Measurements from ENCODE around the gene SLC44A5. TPM values are rescaled to one million over a fixed set of nuclear protein-coding genes. Genes with fewer than 3 reads are reported as not detected.
"Not testable (repeated sequence)": the region's sequence is repeated elsewhere in the genome, so short reads cannot be mapped to it uniquely, and the experiment has no call there.

The SLC44A5 gene
- total RNA-seq, 3 donors from 2014 or later, result 0.16 to 3.6 (median 3.5) TPM

GRCh38 chr1:75423616-75424015, 187.3 kb downstream of the SLC44A5 start:
- no peaks in the 10 kb centered on the region for H3K4me1 ChIP-seq
- no peaks in the 10 kb centered on the region for H3K27me3 ChIP-seq
- H3K4me3 ChIP-seq, result no peak overlapping the region
- H3K27ac ChIP-seq, result no peak overlapping the region
- no peaks in the 10 kb centered on the region for H3K36me3 ChIP-seq
- intact Hi-C loops (cut with DNase I; ENCODE audit: low total_unique reads), result no loop called here
- TF ChIP-seq POLR2AphosphoS5 (IDR thresholded peaks at IDR 0.05) (no peak), CTCF (IDR thresholded peaks at IDR 0.05) (no peak), POLR2A (IDR thresholded peaks at IDR 0.05) (no peak)
- no peaks in the 10 kb centered on the region for H3K9me3 ChIP-seq
- DNase-seq (ENCODE audit: low spot score in 2 of 2), result no peak

GRCh38 chr1:75423136-75423535, 187.8 kb downstream of the SLC44A5 start:
- no peaks in the 10 kb centered on the region for H3K27me3 ChIP-seq
- H3K9me3 ChIP-seq, result no peaks in the 10 kb centered on the region
- DNase-seq (ENCODE audit: low spot score in 2 of 2), result no peak
- intact Hi-C loops (cut with DNase I; ENCODE audit: low total_unique reads), result no loop called here
- no peaks in the 10 kb centered on the region for H3K4me1 ChIP-seq
- H3K27ac ChIP-seq, result no peak overlapping the region
- no peak overlapping the region for H3K4me3 ChIP-seq
- no peak for TF ChIP-seq POLR2A (IDR thresholded peaks at IDR 0.05)
- no peak for TF ChIP-seq CTCF (IDR thresholded peaks at IDR 0.05)
- no peak for TF ChIP-seq POLR2AphosphoS5 (IDR thresholded peaks at IDR 0.05)
- H3K36me3 ChIP-seq, result no peaks in the 10 kb centered on the region

GRCh38 chr1:75421371-75421770, 189.5 kb downstream of the SLC44A5 start:
- TF ChIP-seq CTCF (IDR thresholded peaks at IDR 0.05), result no peak
- TF ChIP-seq POLR2A (IDR thresholded peaks at IDR 0.05), result no peak
- no peak for TF ChIP-seq POLR2AphosphoS5 (IDR thresholded peaks at IDR 0.05)
- no peak for DNase-seq (ENCODE audit: low spot score in 2 of 2)
- Histone ChIP-seq H3K4me3 (no peak overlapping the region), H3K9me3 (peaks cover 0 to under 1% of the 10 kb centered on the region in 2 donors), H3K27me3 (no peaks in the 10 kb centered on the region), H3K4me1 (no peaks in the 10 kb centered on the region), H3K27ac (no peak overlapping the region), H3K36me3 (no peaks in the 10 kb centered on the region)
- intact Hi-C loops (cut with DNase I; ENCODE audit: low total_unique reads), result no loop called here

GRCh38 chr1:75415187-75415586, 195.7 kb downstream of the SLC44A5 start:
- peaks cover 6 to 14% of the 10 kb centered on the region in 2 donors for H3K9me3 ChIP-seq
- no peaks in the 10 kb centered on the region for H3K36me3 ChIP-seq
- DNase-seq (ENCODE audit: low spot score in 2 of 2), result no peak

GRCh38 chr1:75412616-75413015, 198.3 kb downstream of the SLC44A5 start:
- intact Hi-C loops (cut with DNase I; ENCODE audit: low total_unique reads), result no loop called here
- no peak overlapping the region for H3K27ac ChIP-seq
- peaks cover 6 to 18% of the 10 kb centered on the region in 2 donors for H3K9me3 ChIP-seq
- no peak for TF ChIP-seq POLR2A (IDR thresholded peaks at IDR 0.05)
- TF ChIP-seq POLR2AphosphoS5 (IDR thresholded peaks at IDR 0.05), result no peak
- TF ChIP-seq CTCF (IDR thresholded peaks at IDR 0.05), result no peak
- H3K27me3 ChIP-seq, result no peaks in the 10 kb centered on the region
- no peak for DNase-seq (ENCODE audit: low spot score in 2 of 2)
- no peaks in the 10 kb centered on the region for H3K36me3 ChIP-seq
- H3K4me3 ChIP-seq, result no peak overlapping the region
- H3K4me1 ChIP-seq, result no peaks in the 10 kb centered on the region

More at GRCh38 chr1:75415187-75415586, 195.7 kb downstream of the SLC44A5 start:
- Histone ChIP-seq H3K4me3 (no peak overlapping the region), H3K27ac (no peak overlapping the region), H3K27me3 (no peaks in the 10 kb centered on the region), H3K4me1 (no peaks in the 10 kb centered on the region)
- TF ChIP-seq POLR2AphosphoS5 (IDR thresholded peaks at IDR 0.05) (no peak), POLR2A (IDR thresholded peaks at IDR 0.05) (no peak), CTCF (IDR thresholded peaks at IDR 0.05) (no peak)
- intact Hi-C loops (cut with DNase I; ENCODE audit: low total_unique reads), result no loop called here

- H3K4me3 ChIP-seq; H3K9me3 ChIP-seq; DNase-seq (ENCODE audit: low spot score in 2 of 2); H3K27me3 ChIP-seq; H3K36me3 ChIP-seq; H3K4me1 ChIP-seq; H3K27ac ChIP-seq; intact Hi-C loops (cut with DNase I; ENCODE audit: low total_unique reads): not testable (repeated sequence)
Measured at GRCh38 chr1:75404681-75405080, 206.2 kb downstream of the SLC44A5 start.

- H3K36me3 ChIP-seq; H3K9me3 ChIP-seq; H3K4me3 ChIP-seq; DNase-seq (ENCODE audit: low spot score in 2 of 2); H3K4me1 ChIP-seq; H3K27ac ChIP-seq; intact Hi-C loops (cut with DNase I; ENCODE audit: low total_unique reads); H3K27me3 ChIP-seq: not testable (repeated sequence)
Measured at GRCh38 chr1:75403147-75403646, 207.7 kb downstream of the SLC44A5 start.

Data from breast epithelium (tissue), 4 donors.